ENCODE results near the gene PTPRN2.

The PTPRN2 gene

DNA sequence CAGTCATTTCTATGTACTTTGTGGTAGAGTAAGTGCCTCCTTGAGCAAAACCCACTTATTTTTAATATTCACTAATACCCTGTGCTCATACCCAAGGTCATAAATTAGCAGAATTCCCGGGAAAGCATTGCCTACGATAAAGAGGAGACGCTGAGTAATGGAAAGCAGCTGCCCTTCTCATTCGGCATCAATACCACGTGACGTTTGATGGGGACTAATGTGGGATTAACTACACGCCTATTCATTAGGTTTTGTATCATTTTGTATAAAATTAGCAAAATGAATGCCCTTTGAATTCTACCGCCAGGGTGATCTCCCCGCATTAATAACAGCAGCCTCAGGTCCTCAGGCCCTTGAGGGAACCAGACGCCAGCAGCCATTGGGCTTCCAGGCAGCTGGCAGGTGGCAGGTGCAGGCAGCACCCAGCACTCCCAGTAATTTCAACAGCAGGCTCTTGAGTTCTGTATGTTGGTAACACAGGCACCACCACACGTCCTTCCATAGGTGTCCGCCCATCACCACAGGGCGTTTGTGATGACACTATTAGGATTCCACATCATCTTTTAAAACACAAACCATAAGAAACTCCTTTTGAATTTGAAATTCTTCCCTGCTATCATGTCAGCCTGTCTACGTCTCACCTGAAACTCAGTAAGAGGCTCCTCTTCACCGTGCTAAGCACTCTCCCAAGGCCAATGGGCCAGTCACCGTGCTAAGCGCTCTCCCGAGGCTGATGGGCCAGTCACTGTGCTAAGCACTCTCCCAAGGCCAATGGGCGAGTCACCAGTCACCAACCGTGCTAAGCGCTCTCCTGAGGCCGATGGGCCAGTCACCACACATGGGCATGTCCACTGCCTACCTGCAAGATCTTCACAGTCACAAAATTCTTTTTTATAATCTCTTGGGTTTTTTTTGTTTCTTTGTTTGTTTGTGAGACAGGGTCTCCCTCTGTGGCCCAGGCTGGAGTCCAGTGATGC lies 509.4 kb downstream of the PTPRN2 start:
- TF ChIP-seq GATA2 (IDR thresholded peaks at IDR 0.05; ENCODE audit: low read depth, low read length) (no peak), GATA3 (IDR thresholded peaks at IDR 0.05; ENCODE audit: low read depth, low read length) (no peak)

DNA sequence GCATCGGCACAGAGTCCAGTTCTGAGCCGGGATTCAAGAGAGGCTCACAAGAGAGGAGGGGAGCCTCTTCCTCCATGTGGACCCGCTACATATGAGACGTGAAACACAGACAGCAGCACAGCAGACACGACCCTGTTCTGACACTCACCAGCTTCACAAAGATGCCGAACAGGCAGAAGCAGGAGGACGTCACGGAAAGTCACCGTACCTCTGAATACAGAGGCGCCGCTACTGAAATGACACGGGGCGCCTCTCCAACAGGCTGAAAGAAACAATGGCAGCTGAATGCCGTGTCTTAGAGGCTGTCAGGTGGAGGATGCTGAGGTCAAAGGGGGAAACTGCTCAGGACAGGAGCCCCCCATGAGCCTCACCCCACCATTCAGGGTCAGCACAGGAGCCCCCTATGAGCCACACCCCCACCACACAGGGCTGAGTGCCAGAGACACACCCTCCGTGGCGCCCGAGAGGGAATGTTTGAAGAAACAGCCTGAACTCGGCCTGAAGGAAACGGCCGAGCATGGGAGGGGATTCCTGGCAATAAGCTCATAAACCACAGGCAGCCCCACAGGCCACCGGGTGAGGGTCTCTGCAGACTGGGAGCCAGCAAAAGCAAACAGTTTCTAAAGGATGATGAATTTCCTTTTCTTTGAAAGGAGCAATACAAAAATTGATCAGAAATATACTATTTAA lies 510.3 kb downstream of the PTPRN2 start:
- TF ChIP-seq GATA2 (IDR thresholded peaks at IDR 0.05; ENCODE audit: low read depth, low read length), result no peak

DNA sequence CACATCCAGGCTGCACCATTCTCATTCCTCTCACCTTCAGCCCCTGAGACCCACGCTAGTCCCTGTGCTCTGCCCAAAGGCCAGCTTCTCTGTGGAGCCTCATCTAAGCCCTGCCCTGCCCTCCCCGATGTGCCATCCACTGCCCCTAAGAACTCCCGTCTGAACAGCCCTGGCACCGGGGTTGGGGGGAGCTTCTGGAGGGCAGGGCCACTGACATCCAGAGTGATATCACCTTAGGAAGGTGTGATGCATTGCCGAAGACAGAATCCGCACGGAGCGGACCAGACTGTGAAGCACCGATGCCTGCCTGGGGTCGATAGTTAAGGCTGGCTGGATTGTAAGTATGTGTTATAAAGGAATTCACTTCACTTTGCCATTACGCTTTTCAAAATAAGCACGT lies 511.0 kb downstream of the PTPRN2 start:
- TF ChIP-seq GATA3 (IDR thresholded peaks at IDR 0.05; ENCODE audit: low read depth, low read length), result no peak
- no peak for TF ChIP-seq GATA2 (IDR thresholded peaks at IDR 0.05; ENCODE audit: low read depth, low read length)

DNA sequence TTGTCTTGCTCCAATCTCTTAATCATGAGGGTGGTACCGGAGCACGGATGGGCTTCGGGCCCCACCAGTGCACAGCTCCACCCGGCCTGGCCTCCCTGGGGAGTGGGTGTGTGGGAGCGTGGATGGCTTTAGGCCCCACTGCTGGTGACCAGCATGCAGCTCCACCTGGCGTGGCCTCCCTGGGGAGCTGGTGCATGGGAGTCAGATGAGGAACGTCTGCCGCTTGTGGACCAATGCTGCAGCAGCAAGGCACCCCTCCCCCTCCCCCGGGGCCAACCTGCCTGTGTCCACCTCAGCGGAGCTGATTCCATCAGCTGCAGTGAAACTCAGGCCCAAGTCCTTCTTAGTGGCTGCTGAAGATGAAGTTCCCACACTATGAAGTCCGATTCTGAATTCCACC lies 511.4 kb downstream of the PTPRN2 start:
- TF ChIP-seq GATA3 (IDR thresholded peaks at IDR 0.05; ENCODE audit: low read depth, low read length) (no peak), GATA2 (IDR thresholded peaks at IDR 0.05; ENCODE audit: low read depth, low read length) (no peak)

DNA sequence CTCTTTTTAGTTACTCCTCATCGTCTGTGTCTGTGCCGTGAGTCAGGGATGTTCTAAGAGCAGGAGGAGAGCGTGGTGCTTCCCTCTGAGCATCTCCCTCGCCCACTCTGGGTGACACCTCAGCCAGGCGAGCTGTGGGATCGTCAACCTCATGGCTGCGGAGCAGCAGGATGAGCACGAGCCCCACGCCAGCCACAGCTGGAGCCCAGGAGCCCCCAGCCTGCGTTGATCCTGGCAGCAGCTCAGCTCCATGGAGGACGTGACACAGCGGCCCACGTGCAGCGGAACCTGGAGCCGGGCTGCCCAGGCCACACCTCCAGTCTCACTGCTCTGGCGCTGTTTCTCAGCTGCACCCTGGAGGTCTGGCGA lies 512.0 kb downstream of the PTPRN2 start:
- TF ChIP-seq GATA2 (IDR thresholded peaks at IDR 0.05; ENCODE audit: low read depth, low read length) (no peak), GATA3 (IDR thresholded peaks at IDR 0.05; ENCODE audit: low read depth, low read length) (no peak)

DNA sequence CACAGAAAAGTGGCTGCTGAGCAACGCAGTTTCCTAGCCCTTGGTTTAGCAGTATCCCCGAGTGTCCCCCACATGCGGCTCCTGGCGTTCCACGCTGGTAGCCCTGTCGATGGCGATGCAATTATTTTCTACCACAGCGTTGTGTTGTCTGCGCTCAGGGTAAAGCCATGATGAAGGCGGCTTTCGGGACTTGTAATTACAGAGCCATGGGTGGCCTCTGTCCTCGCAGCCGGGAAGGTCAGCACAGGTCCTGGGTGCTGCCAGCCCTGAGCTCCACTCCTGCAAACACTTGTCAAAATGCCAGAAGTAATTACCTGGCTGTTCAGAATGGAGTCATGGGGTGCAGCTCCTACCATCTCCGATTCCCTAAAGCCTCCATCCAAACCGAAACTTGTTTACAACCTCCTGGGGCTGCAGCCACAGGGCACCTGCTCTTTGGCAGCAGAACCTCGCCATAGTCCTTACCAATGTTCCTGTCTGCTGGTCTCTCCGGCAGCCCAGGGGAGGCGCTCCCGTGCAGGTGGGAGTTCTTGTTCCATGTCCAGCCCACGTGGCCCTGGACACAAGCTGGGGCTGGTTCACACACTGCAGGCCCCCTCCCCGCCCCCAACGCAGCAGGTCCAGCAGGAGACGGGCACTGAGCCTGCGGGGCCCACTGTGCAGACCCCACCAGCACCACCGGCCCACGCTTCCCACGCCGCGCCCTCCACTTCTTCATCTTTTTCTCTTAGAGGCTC lies 512.6 kb downstream of the PTPRN2 start:
- no peak for TF ChIP-seq GATA3 (IDR thresholded peaks at IDR 0.05; ENCODE audit: low read depth, low read length)
- no peak for TF ChIP-seq GATA2 (IDR thresholded peaks at IDR 0.05; ENCODE audit: low read depth, low read length)

DNA sequence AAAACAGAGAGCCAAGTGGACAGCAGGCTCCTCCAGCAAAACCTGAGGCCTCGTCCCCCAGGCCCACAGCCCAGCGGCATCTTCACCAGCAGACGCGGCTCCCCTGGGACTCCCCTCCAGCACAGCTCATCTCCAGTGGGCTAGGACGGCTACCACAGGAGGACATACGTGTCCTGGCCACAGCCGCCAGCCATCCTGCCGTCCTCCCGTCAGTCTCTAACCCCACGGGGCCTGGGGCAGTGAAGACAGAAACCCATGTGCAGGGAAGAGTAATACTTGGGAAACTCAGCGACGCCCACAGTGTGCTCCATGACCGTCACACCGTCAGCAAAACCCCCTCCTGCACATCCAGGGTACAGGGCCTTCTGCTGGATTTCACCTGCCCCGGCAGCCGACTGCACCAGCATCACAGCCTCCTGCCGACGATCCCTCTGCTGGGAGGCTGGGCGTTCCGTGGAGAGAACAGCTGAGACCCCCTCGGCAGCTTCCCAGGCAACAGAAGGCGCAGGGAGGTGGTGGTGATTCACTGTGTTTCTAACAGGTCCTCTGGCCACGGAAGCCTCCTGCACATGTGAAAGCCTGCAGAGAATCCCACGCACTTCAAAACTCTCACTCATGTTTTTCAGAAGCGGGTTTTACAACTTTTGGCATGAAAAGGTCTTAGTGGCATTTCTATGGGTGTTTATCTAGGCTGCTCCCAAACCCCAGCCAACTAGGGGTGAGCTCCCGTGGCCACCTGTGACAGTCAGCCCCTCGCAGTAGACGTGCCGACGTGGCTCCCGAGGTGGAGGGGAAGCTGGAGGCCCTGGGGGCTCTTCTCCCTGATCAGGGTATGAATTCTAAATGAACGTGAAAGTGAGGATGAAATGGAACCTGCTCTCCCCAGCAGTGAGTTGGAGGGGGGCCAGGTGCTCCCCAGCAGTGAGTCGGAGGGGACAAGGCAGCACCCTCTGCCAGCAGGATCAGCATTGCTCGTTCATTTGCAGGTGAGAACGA lies 513.5 kb downstream of the PTPRN2 start:
- TF ChIP-seq GATA3 (IDR thresholded peaks at IDR 0.05; ENCODE audit: low read depth, low read length) (no peak), GATA2 (IDR thresholded peaks at IDR 0.05; ENCODE audit: low read depth, low read length) (no peak)

DNA sequence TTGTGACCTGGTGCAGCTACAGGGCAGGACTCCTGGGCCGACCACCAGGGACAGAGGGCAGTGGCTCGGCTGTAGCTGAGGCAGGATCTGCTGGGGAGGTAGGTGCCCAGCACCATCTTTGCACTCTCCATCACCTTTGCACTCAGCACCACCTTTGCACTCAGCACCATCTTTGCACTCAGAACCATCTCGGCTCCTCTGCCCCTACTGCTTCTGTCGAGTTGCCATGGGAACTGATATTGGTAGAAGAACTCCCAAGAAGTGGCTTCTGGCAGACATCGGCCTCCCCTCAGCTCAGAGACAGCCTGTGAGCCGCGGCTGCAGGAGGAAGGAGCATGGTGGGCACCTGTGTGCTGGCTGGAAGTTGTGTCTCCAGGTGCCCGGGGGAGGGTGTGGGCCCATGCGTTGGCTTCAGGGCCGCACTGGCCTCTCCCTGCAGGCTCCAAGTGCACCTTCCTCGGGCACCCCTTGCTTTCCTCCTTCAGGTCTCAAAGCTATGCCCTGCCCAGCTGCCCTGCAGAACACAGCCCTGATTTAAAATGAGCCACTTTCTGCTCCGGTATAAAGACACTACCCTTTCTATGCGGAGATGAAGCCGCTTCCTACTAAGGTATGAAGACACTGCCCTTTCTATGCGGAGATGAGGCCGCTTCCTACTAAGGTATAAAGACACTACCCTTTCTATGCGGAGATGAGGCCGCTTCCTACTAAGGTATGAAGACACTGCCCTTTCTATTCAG lies 514.5 kb downstream of the PTPRN2 start:
- no peak for TF ChIP-seq GATA3 (IDR thresholded peaks at IDR 0.05; ENCODE audit: low read depth, low read length)
- no peak for TF ChIP-seq GATA2 (IDR thresholded peaks at IDR 0.05; ENCODE audit: low read depth, low read length)

DNA sequence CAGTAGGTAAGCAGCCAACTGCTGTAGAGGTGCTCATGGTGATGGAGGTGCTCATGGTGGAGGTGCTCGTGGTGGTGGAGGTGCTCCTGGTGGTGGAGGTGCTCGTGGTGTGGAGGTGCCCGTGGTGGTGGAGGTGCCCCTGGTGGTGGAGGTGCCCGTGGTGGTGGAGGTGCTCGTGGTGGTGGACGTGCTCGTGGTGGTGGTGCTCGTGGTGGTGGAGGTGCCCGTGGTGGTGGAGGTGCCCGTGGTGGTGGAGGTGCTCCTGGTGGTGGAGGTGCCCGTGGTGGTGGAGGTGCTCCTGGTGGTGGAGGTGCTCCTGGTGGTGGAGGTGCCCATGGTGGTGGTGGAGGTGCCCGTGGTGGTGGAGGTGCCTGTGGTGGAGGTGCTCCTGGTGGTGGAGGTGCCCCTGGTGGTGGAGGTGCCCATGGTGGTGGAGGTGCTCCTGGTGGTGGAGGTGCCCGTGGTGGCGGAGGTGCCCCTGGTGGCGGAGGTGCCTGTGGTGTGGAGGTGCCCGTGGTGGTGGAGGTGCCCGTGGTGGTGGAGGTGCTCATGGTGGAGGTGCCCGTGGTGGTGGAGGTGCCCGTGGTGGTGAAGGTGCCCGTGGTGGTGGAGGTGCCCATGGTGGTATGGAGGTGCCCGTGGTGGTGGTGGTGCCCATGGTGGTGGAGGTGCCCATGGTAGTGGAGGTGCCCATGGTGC lies 517.3 kb downstream of the PTPRN2 start:
- TF ChIP-seq GATA2 (IDR thresholded peaks at IDR 0.05; ENCODE audit: low read depth, low read length) (no peak), GATA3 (IDR thresholded peaks at IDR 0.05; ENCODE audit: low read depth, low read length) (no peak)

DNA sequence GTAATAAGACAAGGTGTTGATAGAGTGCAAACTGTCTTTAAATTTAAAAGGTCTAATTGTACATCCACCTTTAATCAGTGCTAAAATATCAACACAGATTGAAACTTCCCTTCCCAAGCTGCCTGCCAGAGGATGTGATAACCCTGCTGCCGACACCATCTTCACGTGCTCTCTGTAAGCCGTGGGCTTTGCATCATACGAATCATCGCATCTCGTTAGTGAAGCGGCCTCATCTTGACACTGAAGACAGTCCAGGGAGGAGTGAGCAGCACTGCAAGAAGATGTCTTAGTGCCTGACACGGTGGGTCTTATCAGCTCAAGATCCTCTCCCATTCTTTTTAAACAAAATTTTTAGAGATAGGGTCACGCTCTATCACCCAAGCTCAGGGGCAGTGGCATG lies 518.8 kb downstream of the PTPRN2 start:
- no peak for TF ChIP-seq GATA2 (IDR thresholded peaks at IDR 0.05; ENCODE audit: low read depth, low read length)
- TF ChIP-seq GATA3 (IDR thresholded peaks at IDR 0.05; ENCODE audit: low read depth, low read length), result no peak

DNA sequence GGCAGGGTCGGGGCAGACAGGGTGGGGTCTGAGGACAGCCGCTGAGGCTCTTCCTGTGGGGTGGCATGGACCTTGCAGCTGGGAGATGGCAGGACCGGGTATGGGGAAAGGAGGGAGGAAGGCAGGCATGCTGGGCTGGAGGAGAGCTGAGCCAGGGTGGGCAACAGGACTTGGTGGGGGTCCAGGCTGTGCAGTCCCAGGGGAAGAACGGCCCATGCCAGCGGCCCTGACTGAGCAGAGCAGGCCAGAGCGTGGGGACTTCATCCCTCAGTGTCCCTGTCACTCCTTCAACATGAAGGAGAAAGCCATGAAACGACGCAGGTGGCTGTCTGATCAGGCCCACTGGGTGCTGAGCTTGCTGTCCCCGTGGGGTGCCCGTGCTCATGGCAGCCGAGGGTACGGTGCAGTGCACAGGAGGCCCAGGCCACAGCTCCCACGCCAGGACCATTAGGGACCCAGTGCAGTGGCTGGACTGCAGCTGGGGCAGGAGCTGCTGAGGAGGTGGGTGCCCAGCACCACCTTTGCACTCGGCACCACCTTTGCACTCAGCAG lies 519.6 kb downstream of the PTPRN2 start:
- no peak for TF ChIP-seq GATA3 (IDR thresholded peaks at IDR 0.05; ENCODE audit: low read depth, low read length)
- no peak for TF ChIP-seq GATA2 (IDR thresholded peaks at IDR 0.05; ENCODE audit: low read depth, low read length)

Data from SH-SY5Y (cell line).